GM12865 (cell line): ENCODE data around the gene C15orf61.

Experiments used
- DNase-seq: peaks from one replicate; pipeline ENCODE4 v3.0.0; 2010; ENCODE audit warnings: low read depth
- H3K4me3 ChIP-seq: 2 replicates; pipeline ENCODE4 v1.5.1; 2011; ENCODE audit warnings: mild to moderate bottlenecking, low read depth, low read length, control low read depth
- CTCF ChIP-seq: IDR thresholded peaks from 2 replicates; pipeline ENCODE4 v1.5.1; 2011; ENCODE audit warnings: low read length, control low read depth, low read depth, inconsistent platforms; ENCODE audit not compliant: insufficient read depth; ENCODE audit errors: missing control alignments

The C15orf61 gene

GRCh38 chr15:67524235-67524634 is 3.3 kb downstream of the C15orf61 start:
- TF ChIP-seq CTCF: no peak
- DNase-seq: no peak
- no peak overlapping the region for H3K4me3 ChIP-seq

GRCh38 chr15:67528513-67528912 is 7.6 kb downstream of the C15orf61 start:
- TF ChIP-seq CTCF: no peak
- no peak for DNase-seq
- H3K4me3 ChIP-seq: no peak overlapping the region

GRCh38 chr15:67531379-67531914 is 10.5 kb downstream of the C15orf61 start:
- TF ChIP-seq CTCF: no peak
- no peak for DNase-seq
- H3K4me3 ChIP-seq: no peak overlapping the region

- H3K4me3 ChIP-seq: no peak overlapping the region
- no peak for TF ChIP-seq CTCF
- DNase-seq: no peak
Measured at GRCh38 chr15:67533873-67534272, 12.9 kb downstream of the C15orf61 start.

GRCh38 chr15:67534360-67534759 is 13.4 kb downstream of the C15orf61 start:
- no peak overlapping the region for H3K4me3 ChIP-seq
- peak; percentile 28 for DNase-seq
- TF ChIP-seq CTCF: no peak

GRCh38 chr15:67537771-67538170 is 16.8 kb downstream of the C15orf61 start:
- no peak for DNase-seq
- no peak for TF ChIP-seq CTCF
- H3K4me3 ChIP-seq: no peak overlapping the region
